Measurements from ENCODE around the gene APLP2.

Gene APLP2

GRCh38 chr11:130161441-130162145, 91.9 kb downstream of the APLP2 start:
- no peak for ATAC-seq
- no peak for TF ChIP-seq ZC3H10 (CRISPR knock-in tag; IDR thresholded peaks at IDR 0.05)
- TF ChIP-seq ESRRG (CRISPR knock-in tag; IDR thresholded peaks at IDR 0.05) = no peak
- no peak for TF ChIP-seq ZFP3 (CRISPR knock-in tag; IDR thresholded peaks at IDR 0.05)
- TF ChIP-seq ZNF565 (CRISPR knock-in tag; conservative IDR thresholded peaks at IDR 0.05; ENCODE audit: low read depth) = no peak
- TF ChIP-seq SNAI2 (CRISPR knock-in tag; IDR thresholded peaks at IDR 0.05) = no peak
- TF ChIP-seq CREB5 (CRISPR knock-in tag; IDR thresholded peaks at IDR 0.05; ENCODE audit: low read depth) = no peak
- TF ChIP-seq TCF4 (CRISPR knock-in tag; IDR thresholded peaks at IDR 0.05; ENCODE audit: borderline replicate concordance) = no peak
- TF ChIP-seq GLIS3 (CRISPR knock-in tag; IDR thresholded peaks at IDR 0.05) = no peak
- TF ChIP-seq ARNTL (CRISPR knock-in tag; IDR thresholded peaks at IDR 0.05; ENCODE audit: borderline replicate concordance, low read depth) = no peak
- TF ChIP-seq PATZ1 (CRISPR knock-in tag; IDR thresholded peaks at IDR 0.05; ENCODE audit: borderline replicate concordance) = no peak
- TF ChIP-seq CSRNP3 (CRISPR knock-in tag; IDR thresholded peaks at IDR 0.05) = no peak
- no peak for TF ChIP-seq TOX (CRISPR knock-in tag; IDR thresholded peaks at IDR 0.05; ENCODE audit: borderline replicate concordance)
- no peak for TF ChIP-seq PPARA (CRISPR knock-in tag; IDR thresholded peaks at IDR 0.05; ENCODE audit: borderline replicate concordance)
- TF ChIP-seq POU6F1 (CRISPR knock-in tag; IDR thresholded peaks at IDR 0.05; ENCODE audit: borderline replicate concordance, low read depth) = no peak
- TF ChIP-seq CSDC2 (CRISPR knock-in tag; IDR thresholded peaks at IDR 0.05) = no peak
- no peak for TF ChIP-seq ZNF70 (CRISPR knock-in tag; IDR thresholded peaks at IDR 0.05)
- TF ChIP-seq TSHZ2 (CRISPR knock-in tag; IDR thresholded peaks at IDR 0.05) = no peak
- no peak for TF ChIP-seq ZNF8 (CRISPR knock-in tag; IDR thresholded peaks at IDR 0.05)

GRCh38 chr11:130162733-130163132, 93.0 kb downstream of the APLP2 start:
- TF ChIP-seq ESRRG (CRISPR knock-in tag; IDR thresholded peaks at IDR 0.05) (no peak), GLIS3 (CRISPR knock-in tag; IDR thresholded peaks at IDR 0.05) (no peak), CREB5 (CRISPR knock-in tag; IDR thresholded peaks at IDR 0.05; ENCODE audit: low read depth) (no peak), PPARA (CRISPR knock-in tag; IDR thresholded peaks at IDR 0.05; ENCODE audit: borderline replicate concordance) (no peak), TOX (CRISPR knock-in tag; IDR thresholded peaks at IDR 0.05; ENCODE audit: borderline replicate concordance) (no peak), BACH2 (CRISPR knock-in tag; IDR thresholded peaks at IDR 0.05; ENCODE audit: borderline replicate concordance) (no peak), ARNTL (CRISPR knock-in tag; IDR thresholded peaks at IDR 0.05; ENCODE audit: borderline replicate concordance, low read depth) (no peak), SNAI2 (CRISPR knock-in tag; IDR thresholded peaks at IDR 0.05) (no peak), ZNF8 (CRISPR knock-in tag; IDR thresholded peaks at IDR 0.05) (no peak)
- no peak for ATAC-seq

Data from SK-N-SH treated with all-trans-retinoic acid at 6 μM for 48 hours (cell line).